Ammon's horn (tissue), 1 donor: ENCODE measurements around the gene NDUFB7.
A peak's percentile ranks its signal among the peaks of the same experiment; 100 is the strongest.
"Not testable (repeated sequence)": the region's sequence is repeated elsewhere in the genome, so short reads cannot be mapped to it uniquely, and the experiment has no call there.

Source experiments
- DNase-seq: peaks from one replicate; pipeline ENCODE4 v3.0.0-alpha.2; 2016; ENCODE audit warnings: low spot score

Gene NDUFB7

DNA sequence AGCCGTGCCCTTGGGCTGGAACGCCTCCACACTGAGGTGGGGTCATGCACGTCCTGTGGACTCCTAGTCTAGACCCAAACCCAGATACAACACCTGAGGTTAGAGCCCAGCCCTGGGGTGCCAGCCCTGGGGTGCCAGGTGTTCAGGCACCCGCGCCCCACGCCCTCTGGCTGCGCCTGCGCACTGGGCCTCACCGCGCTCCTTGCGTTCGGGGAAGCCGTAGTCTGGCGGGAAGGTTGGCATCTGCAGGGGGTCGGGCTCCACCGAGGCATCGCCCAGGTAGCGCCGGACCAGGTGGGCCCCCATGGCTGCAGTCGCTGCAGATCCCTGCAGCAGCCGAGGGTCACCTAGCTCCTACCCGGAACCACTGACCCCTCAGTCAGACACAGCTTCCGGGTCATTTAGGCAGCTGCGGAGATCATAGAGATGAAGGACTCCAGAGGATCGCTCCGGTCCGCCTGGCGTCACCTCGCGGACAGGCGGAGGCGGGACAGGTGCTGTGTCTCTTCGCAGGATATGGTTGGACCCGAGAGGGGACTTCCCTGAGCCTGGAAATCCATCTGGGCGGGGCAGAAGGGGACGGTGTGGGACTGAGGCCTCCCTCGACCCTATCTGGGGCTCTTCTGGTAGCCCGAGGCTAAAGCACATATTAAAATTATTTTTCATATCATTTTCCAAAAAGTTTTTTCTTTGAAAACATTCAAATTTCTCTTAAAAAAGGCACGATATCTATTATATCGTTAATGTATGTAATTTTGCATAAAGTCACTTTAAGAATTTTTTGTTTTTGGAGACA, at the start of gene NDUFB7:
Gene NDUFB7 (minus strand): TSS at position 372 of the 796 bp plus-strand sequence. CDS start 66 bp downstream, at position 306.
- peak; percentile 97 for DNase-seq

DNA sequence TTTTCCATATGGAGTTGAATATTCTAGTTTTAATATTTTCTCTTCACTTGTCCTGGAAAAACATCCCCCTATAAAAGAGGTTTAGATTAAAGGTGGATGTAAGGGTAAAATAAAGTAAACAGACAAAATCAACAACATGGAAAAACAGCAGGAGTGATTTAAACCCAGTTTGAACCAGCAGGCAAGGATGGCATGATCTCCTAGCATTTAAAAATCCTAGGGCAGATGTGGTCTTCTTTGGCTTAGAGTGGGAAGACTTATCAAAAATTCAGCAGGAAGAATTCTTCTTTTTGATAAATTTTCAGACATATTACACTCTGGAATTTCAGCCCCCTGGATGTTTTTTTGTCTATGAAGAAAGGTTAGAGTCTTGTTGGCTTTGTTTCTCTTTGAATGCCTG, 47.5 kb upstream of the NDUFB7 start:
- DNase-seq: no peak

DNA sequence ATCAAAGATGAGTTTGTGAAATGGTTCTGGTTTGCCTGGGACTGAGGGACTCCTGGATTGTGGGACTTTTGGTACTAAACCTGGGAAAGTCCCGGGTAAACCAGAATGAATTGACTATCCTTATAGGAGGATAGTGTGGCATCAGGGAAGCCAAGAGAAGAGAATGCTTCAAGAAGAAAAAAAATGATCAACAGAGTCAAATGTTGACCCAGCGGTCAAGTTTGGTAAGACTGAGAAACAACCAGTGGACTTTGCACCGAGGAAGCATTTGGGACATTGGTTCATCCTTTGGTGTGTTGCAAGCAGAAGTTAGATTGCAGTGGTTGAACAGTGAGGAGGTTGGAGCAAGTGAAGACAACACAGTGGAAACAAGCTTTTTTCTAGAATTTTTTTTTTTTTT, 44.5 kb upstream of the NDUFB7 start:
- peak; percentile 4 for DNase-seq

DNA sequence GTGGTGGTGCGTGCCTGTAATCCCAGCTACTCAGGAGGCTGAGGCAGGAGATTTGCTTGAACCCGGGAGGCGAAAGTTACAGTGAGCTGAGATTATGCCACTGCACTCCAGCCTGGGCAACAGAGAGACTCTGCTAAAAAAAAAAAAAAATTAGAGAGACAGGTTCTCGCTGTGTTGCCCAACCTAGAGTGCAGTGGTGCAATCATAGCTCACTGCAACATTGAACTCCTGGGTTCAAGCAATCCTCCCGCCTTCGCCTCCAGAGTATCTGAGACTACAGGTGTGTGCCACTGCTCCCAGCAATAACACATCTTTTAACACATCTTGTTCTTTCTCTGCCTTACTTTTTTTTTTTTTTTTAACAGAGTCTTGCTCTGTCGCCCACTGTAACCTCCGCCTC, 43.8 kb upstream of the NDUFB7 start:
- DNase-seq: no peak

GRCh38 chr19:14614099-14614412, 42.2 kb upstream of the NDUFB7 start:
- peak; percentile 34 for DNase-seq

DNA sequence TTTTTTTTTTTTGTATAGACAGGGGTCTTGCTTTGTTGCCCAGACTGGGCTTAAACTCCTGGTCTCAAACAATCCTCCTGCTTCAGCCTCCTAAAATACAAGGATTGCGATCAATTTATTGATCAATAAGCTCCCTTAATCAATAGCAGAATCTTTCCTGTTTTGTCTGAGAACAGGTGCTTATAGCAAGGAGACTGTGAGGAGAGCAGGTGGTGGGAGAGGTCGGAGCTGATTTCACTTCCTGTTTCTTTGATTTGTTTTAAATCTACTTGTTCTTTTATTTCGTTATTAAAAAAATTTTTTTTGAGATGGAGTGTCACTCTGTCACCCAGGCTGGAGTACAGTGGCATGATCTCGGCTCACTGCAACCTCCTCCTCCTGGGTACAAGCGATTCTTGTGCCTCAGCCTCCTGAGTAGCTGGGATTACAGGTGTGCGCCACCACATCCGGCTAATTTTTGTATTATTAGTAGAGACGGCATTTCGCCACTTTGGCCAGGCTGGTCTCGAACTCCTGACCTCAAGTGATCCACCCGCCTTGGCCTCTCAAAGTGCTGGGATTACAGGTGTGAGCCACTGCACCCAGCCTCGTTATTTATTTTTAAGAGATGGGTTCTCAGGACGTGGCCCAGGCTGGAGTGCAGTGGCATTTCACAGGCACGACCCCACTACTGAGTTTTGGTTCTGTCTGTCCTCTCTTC, 41.7 kb upstream of the NDUFB7 start:
- not testable (repeated sequence) for DNase-seq

GRCh38 chr19:14612657-14613056, 40.8 kb upstream of the NDUFB7 start:
- no peak for DNase-seq

DNA sequence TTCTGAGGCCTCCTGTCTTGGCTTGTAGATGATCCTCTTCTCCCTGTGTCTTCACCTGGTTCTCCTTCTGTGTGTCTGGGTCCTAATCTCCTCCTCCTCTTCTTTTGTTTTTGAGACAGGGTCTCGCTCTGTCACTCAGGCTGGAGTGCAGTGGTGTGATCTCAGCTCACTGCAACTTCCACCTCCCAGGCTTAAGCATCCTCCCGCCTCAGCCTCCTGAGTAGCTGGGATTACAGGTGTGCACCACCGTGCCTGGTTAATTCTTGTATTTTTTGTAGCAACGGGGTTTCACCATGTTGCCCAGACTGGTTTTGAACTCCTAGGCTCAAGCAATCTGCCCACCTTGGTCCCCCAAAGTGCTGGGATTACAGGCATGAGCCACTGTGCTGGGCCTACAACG, 40.4 kb upstream of the NDUFB7 start:
- DNase-seq: not testable (repeated sequence)

- DNase-seq: peak; percentile 32
Measured at GRCh38 chr19:14611051-14611450, 39.2 kb upstream of the NDUFB7 start.

- no peak for DNase-seq
Measured at GRCh38 chr19:14606627-14607026, 34.8 kb upstream of the NDUFB7 start.

GRCh38 chr19:14603990-14604387, 32.1 kb upstream of the NDUFB7 start:
- no peak for DNase-seq

- no peak for DNase-seq
Measured at GRCh38 chr19:14599548-14600147, 27.8 kb upstream of the NDUFB7 start.

GRCh38 chr19:14595558-14595957, 23.7 kb upstream of the NDUFB7 start:
- no peak for DNase-seq

DNA sequence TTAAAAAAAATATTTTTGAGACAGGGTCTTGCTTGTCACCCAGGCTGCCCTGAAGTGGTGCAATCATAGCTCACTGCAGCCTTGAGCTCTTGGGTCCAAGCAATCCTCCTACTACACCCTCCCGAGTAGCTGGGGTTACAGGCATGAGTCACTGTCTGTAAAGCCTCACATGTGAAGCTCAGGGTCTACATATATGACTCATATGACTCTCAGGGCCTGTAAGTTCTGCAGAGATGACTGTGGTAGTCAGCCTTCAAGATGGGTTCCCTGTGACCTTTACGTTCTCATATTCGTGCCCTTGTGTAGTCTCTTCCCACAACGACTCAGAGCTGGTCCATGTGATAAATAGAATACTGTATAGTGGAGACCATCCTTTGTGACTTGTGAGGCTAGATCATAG, 17.6 kb upstream of the NDUFB7 start:
- DNase-seq: not testable (repeated sequence)

GRCh38 chr19:14585187-14585586, 13.3 kb upstream of the NDUFB7 start:
- DNase-seq: not testable (repeated sequence)

- not testable (repeated sequence) for DNase-seq
Measured at GRCh38 chr19:14584372-14584771, 12.5 kb upstream of the NDUFB7 start.

DNA sequence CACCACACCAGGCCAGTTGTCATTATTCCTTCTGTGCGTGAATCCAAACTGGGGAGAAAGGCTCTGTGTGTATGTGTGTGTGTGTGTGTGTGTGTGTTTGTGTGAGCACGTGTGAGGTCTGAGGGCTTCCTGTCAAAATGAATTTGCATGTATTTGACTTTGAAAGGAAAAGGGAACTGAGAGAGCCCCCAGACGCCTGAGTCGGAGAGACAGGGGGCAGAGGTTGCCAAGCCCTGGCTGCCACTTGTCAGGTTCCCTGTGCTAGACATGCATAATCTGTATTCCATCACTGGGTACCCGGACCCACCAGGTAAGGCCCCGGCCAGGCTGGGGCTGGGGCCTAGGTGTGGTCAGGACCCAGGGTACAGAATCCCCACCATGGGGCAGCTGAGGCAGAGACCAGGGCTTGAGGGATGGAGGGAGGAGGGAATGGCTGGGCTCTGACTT, 11.1 kb upstream of the NDUFB7 start, which contains the start of gene CLEC17A:
Gene CLEC17A (plus strand): TSS at position 191 of the 447 bp plus-strand sequence. CDS start 77 bp downstream, at position 268.
- no peak for DNase-seq

DNA sequence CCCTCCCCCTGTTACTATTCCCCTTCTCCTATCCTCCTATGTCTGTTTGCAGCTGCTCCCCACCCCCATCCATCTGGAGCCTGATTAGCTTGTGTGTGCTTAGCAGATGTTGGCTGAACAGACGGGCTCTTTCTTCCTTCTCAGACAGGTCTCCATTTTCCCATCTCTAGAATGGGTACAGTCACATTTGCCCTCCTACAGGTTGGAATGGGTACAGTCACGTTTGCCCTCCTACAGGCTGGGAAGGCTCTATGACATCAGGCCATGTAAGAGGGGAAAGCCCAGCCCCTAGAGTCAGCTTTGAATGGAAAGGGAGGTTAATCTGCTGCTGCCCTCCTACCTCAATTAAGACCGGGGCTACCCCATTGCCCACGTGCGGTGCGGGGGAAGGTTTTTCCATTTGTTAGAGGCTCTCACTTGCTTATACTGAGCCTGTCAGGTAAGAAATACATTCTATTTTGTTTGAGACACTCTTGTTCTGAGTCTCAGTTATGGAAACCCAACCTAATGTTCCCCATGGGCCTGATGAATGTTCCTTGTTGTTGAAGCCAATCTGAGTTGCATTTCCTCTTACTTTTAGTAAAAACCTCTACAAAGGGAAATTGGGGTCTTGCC, 8.9 kb upstream of the NDUFB7 start:
- DNase-seq: no peak

DNA sequence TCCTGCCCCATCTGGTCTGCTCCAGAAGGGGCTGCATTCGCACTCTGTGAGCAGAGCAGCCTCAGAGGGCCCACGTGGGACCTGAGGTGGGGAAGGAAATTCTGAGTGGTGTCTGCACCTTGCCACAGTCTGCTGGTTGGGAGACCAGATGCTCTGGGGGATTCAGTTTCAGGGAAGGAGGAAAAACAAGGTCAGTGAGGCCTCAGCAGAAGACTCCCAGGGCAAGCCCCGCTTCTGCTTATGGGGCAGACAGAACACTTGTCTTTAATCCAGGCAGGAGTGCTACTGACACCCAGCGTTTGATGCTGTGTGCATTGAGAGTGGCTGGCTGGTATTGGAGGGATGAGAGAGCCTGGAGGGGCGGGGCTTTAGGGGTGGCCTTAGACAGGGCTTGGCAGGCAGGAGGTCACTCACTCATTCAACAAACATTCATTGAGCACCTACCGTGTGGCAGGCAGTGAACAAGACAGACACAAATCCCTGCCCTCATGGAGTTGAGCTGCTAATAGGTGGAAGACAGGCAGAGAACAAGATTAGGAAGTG, 6.1 kb upstream of the NDUFB7 start:
- DNase-seq: no peak

GRCh38 chr19:14577264-14577663, 5.4 kb upstream of the NDUFB7 start:
- DNase-seq: no peak

- no peak for DNase-seq
Measured at GRCh38 chr19:14576363-14576762, 4.5 kb upstream of the NDUFB7 start.

DNA sequence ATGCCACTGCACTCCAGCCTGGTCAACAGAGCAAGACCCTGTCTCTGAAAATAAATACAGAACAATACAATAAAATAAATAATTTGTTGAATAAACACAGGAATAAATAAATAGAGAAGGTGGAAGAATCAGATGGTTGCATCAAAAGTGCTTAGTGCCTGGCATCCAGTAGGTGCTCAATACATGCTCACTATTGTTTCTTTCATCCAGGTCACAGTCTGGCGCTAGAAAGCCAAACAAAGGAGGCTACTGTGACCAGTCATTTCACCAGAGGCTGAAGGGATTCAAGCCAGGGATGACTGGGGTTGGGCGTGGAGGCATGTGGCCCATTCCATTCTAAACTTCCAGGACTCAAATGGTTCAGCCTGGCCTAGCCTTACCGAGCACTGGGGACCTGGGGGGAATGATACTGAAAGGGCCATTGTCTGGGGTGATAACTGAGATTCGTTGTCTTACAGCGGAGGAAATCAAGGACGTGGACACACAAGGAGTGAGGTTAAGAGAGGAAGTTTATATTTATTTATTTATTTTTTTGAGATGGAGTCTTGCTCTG, 3.6 kb upstream of the NDUFB7 start:
- DNase-seq: no peak
